ENCODE measurements around the gene MEX3D.
A peak's percentile ranks its signal among the peaks of the same experiment; 100 is the strongest.

Gene MEX3D

DNA sequence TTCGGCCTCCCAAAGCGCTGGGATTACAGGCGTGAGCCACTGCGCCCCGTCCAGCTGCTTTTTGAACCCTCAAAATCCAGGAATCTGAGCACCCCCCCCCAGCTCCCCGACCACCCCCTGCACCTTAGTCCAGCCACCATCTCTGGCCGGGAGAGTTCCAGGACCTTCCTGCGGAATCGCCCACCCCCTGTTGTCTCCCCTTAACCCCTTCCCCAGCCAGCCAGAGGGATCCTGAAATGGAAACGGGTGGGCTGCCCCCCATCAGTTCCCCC is 25.3 kb upstream of the MEX3D start:
- DNase-seq (ENCODE audit: low read depth in 2 of 2): no peak

DNA sequence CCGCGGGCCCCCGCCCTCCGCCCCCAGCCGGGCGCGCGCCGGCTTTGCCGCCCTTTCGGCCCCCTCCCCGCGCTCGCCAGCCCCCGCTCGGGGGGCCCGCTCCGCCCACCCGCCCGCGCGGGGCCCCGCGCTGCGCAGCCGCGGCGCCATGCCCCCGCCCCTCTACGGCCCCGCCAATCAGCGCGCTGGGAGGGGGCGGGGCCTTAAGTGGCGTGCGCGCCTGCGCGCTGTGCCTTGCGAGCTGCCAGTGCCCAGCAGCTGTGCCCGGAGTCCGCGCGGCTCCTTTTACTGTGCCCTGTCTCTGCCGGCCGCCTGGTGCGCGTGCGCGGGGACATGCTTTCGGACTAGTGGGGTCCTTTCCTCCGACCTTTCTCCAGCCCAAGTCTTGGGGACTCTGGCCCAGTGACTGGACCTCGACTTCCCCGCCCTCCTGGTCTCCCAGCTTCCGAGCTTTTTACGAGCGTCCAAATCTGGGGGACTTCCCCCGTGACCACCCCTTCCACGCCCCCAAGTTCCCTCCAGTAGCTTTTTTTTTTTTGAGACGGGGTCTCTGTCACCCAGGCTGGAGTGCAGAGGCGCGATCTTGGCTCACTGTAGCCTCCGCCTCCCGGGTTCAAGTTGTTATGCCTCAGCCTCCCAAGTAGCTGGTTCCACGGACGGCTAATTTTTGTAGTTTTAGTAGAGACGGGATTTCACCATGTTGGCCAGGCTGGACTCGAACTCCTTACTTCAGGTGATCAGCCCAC is 24.8 kb upstream of the MEX3D start, which contains the start of gene MBD3:
TSS of gene MBD3 (minus strand) at position 111 of the 746 bp plus-strand sequence. CDS start 234 bp downstream, outside the sequence.
- peak; percentile 77 to 79 for DNase-seq (ENCODE audit: low read depth in 2 of 2)

DNA sequence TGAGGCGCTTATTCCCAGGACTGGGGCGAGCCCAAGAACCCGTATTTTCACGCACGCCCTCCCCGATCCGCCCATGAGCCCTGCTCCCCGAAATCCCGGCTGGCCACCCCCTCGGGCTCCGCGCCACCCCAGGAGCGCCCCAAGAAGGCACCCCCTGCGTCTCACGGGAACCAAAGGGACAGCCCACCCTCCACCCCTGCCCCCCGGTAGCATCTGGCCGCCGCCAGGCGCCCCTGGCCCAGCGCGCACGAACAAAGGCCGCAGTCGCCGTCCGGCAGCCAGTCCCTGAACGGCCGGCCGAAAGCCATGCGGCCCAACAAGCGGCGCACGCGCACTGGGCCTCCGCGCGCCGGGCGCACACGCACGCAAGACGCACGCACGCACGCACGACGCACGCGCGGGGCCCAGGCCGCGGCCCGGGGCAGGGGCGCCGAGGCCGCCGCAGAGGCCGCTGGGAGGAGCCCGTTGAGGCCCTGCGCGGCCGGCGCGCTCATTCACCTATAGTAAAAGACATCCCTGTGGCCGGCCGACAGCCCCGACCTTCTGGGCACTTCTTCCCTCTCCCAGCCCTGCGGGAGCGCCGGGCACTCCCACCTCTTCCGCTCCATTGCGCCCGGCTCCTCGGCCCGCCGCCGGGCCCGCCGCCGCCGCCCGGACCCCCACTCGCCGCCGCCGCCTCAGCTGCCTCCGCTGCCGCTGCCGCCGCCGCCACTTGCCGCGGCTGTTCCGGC is 24.1 kb upstream of the MEX3D start:
- DNase-seq (ENCODE audit: low read depth in 2 of 2): peak; percentile 57 to 61

DNA sequence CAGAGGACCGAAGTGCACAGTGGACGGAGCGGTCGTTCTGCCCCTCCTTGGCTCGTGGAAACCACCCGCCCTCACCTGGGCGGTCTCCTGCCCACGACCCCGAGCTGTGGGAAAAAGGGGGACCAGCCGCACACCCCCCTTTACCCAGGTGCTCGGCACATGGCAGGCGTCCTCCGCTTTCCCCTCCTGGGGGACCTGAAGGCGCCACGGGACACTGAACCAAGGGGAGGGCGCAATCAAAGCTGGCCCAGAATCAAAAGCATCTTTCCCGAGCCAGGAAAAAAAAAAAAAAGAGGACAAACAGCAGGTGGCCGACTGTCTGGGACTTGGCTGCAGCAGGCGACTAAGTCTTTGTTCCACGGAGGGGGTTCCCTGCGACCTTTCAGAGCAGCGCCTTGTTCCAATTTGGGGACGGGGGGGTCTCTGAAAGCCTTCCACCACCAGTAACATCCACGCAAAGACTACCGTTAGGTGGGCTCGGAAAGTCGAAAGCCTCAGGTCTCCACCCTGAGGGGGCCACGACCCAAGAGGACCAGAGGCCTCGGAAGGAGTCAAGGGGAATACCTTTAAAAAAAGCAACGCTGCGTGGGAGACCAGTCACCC is 23.4 kb upstream of the MEX3D start:
- DNase-seq (ENCODE audit: low read depth in 2 of 2): no peak

DNA sequence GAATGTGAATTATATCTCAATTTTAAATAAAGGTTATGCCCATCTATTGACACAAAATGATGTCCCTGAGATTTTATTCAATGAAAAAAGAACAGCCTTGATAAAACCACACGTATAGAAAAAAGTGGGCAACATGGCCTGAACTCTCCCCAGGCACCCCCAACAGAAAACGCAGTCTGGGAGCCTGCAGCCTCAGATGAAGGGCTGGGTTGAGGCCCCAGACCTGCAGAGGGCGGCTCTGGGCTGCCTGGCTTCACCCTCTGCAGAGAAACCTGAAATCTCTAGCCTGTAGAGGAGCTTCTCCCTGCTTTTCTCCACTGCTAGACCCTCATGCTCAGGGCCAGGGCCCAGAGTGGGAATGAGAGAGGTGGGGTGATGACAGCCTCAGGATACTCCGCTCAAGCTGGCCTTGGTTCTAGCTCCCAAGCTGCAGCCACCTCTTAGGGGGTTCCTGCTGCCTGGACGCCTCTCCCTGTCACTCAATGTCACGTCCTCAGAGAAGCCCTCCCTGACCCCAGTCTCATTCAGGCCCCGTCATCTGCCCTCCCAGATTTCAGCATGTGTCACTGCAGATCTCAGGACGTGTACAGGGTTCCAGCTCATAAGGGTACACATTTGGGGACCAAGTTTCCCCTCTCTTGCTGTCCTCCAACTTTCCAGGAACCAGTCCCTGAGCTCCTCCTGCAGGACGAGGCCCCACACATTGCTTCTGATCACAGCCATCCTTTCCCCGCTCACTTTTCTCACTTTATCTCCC is 22.7 kb upstream of the MEX3D start:
- DNase-seq (ENCODE audit: low read depth in 2 of 2): no peak

DNA sequence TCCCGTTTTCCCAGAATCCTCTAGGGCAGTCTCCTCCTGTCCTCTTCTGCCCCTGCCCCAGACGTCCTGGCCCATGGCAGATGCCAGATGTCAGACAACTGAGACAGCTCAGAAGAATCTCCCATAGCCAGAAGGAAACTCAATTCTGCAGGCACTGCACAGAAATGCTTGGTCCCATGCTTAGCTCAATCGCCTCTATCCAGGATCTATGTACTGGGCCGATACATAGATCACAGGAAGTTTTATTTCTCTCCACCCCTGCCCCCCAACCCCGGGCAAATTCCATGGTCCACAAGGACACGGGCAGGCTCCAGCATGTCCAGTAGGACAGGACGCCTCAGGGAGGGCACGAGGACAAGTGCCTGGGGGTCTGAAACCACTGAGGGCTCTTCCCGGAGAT is 19.7 kb upstream of the MEX3D start:
- no peak for DNase-seq (ENCODE audit: low read depth in 2 of 2)

DNA sequence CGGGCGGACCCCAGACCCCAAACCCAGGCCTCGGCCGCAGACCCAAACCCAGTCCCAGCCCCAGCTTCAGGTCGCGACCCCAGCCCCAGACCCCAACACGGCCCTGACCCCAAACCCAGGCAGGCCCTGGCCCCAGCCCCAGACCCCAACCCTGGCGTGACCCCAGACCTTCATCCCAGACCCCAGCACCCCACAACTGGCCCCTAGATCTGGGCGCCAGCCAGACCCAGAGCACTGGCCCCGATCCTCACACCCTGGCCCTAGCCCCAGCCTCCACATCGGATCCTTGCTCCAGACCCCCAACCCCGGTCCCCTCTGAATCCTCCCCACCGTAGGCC is 17.1 kb upstream of the MEX3D start:
- no peak for DNase-seq (ENCODE audit: low read depth in 2 of 2)

DNA sequence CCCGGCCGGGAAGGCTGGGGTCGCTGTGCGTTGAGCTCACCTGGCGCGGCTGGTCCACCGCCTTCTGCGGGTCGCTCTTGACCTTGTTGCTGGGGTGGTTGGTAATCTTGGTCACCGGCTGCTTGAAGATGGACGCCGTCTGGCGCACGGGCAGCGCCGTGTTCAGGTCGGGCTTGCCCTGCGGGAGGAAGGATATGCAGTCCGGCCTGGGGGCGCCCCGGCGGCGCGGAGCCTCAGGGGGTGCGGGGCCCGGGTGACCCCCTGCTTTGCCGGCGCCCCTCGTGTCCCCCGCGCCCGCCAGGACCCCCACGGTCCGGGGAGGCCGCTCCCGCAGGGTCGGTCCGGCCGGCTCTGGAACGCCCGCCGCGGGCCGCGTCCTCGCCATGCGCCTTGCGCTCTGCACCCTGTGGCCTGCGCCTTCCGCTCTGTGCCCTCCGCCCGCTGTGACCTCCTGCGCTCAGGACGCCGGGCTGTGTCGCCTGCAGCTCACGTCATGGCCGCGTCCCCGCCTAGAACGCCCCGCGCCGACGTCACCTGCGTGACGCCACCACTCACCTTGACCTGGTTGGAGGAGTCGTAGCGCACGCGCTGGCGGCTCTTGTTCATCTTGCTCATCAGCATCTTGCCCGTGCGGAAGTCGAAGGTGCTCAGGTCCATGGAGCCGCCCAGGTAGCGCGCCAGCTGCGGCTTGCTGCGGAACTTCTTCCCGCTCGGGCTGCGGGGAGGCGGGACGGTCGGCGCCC is 16.5 kb upstream of the MEX3D start:
- DNase-seq (ENCODE audit: low read depth in 2 of 2): no peak

DNA sequence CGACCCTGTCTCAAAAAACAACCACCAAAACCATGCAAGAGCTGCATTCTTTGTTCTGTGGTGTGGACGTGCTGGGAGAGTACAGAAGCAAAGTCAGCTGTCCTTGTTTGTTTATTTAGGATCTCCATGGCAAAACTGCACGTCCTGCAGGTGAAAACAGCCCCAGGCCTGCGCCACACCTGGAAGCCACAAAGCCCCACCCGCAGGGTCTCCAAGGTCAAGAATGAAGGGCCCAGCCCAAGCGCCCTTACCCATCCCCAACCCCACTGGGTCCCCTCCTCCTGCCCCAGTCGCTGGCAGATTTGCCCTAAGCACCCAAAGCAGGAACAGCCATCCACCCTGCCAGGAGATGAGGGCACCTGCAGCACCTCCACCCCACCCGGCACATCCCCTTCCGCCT is 14.1 kb upstream of the MEX3D start:
- DNase-seq (ENCODE audit: low read depth in 2 of 2): no peak

DNA sequence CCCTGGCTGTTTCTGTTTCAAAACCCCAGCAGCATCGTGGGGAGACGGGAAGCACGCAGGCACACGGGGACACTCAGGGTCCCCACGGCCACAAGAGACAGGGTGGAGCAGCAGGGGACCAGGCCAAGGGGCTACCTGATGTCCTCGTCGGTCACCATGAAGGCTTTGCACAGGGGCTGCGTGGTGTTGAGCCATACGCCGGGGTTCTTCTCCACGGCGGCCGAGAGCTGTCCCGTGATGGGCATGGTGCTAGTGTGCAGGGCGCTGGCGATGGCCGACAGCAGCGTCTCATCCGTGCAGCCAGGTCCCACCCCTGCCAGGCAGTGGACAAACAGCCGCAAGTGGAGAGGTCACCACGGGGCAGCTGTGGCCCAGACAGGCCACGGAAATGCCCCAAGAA is 12.8 kb upstream of the MEX3D start:
- no peak for DNase-seq (ENCODE audit: low read depth in 2 of 2)

DNA sequence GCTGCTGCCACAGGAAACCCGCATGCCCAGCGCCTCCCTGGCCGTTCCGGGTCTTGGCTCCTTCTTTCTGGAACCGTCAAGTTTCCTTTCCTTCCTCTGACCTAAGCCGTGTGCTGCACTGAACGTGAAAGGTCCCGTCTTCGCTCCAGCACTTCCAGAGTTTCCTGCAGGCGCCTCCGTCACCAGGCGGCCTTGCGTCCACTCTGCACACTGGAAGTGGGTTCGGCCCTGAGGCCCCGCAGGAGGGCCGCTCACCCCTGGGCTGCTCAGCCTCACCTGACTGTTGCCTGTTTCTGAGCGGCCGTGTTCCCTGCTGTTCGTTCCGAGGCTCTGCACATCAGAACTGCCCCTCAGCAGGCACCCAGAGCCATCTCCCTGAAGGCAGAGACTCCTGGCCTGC is 12.3 kb upstream of the MEX3D start:
- no peak for DNase-seq (ENCODE audit: low read depth in 2 of 2)

DNA sequence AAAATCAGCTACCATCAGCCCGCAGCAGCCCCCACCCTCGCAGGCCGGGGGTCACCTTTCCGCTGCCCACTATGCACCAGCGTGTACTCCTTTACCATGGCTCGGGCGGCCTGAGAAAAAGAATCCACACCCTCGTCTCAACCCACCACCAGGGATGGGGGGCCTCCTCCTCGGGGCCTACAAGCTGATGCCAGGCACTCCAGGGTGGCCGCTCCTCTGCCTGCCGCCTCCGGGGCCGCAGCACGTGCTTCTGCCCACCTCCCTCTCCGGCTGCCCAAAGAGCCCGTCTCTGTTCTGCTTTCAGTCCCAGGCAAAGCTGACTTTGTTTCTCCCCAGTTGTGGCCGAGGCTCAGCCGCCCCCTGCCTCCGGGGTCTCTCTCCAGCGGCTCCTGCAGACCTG is 11.1 kb upstream of the MEX3D start:
- DNase-seq (ENCODE audit: low read depth in 2 of 2): no peak

DNA sequence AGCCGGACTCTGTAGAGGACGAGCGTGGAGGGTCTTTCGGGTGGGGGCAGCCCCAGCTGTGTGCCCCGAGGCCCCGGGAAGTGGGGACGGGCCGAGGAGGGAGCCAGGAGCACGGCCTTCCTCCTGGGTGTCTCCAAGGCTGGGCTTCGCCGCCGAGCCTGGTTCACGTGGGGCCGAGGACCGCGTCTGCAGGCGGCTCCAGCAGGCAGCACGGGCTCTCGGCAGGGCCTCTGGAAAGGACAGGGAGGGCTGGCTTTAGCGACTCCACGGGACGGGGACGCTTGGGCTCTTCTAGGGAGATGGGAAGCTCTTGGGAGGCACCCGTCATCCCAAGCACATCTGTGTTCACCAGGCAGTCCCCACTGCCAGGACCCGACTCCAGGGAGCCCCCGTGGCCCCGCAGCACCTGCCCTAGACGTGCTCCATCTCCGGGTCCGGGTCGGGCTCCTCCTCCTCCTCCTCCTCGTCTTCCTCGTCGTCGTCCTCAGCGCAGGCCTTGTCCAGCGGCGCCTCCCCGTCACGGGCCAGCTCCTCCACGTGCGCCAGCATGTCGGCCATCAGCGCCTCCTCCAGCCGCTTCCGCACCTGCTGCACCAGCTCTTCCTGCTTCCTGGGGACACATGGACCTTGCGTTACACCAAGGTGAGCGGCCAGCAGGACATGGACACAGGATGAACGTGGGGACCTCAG is 9.9 kb upstream of the MEX3D start:
- DNase-seq (ENCODE audit: low read depth in 2 of 2): no peak

DNA sequence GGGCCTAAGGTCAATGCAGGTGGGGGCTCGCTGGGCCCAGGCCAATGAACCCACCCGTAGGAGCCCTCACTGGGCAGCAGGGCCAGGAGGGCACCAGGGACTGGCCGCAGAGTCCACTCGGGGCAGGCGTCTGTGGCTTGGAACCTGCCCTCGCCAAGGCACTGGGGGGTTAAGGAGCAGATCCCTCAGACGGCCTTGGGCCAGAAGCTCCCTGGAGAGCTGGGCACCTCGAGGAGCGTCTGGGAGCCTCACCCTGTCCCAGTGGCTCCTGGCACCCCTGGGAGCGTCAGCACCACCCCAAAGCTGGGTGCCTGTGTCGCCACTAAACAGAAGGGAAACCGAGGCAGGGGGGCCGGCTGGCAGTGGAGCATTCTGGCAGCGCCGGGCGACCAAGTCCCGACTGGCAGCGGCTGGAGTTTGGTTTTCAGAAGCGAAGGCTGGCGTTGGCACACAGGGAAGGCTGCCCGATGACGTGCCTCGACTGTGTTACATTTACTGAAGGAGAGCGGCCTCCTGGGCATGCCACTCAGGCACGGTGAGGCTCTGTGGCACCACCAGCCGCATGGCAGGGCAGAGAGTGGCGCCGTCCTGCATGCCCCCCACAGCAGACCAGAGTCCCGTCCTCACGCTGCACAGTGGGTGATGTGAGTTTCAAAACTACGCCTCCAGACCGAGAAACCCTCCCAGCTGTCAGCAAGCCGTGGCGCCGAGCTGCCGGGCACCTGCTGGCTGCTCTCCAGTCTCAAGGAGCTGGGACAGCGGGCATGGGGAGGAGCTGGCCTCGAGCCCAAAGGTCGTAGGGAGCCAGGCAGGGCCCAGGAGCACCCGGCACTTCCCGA is 9.2 kb upstream of the MEX3D start:
- DNase-seq (ENCODE audit: low read depth in 2 of 2): no peak

DNA sequence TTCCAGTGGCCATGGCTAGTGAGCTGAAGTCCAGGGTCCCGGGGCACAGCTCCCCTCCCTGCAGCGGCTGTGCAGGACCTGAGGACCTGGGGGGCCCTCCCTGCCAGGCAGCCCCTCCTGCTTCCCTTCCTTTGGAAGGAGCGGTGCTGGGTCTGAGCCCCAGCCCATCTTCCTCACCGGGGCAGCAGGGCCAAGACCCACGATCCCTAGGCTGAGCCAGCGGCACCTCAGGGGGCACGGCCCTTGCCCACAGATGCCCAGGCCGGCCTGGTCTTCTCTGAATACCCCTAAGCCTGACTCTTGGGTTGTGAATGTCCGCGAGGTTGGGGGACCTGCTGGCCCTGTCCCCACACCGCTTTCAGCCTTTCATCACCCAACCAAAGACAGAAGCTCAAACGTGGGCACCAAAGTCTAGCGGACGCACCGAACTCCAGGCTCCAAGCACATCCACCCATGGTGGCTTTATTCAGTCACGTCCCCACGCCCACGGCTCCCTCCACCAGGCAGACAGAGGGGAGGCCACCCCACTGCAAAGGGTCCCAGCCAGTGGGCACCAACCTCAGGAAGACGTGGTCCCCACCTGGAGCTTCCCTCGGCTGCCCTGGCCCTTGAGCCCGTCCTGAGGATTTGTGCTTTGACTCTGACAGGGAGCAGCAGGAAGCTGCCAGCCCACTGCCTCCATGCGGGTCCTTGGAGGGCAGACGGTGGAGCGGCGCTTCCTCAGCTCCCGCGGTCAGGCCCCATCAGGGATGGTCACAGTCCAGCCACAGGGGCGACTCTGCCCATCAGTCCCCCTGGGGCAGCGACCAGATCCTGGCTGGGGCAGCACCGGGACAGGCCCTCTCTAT is 8.3 kb upstream of the MEX3D start:
- no peak for DNase-seq (ENCODE audit: low read depth in 2 of 2)

DNA sequence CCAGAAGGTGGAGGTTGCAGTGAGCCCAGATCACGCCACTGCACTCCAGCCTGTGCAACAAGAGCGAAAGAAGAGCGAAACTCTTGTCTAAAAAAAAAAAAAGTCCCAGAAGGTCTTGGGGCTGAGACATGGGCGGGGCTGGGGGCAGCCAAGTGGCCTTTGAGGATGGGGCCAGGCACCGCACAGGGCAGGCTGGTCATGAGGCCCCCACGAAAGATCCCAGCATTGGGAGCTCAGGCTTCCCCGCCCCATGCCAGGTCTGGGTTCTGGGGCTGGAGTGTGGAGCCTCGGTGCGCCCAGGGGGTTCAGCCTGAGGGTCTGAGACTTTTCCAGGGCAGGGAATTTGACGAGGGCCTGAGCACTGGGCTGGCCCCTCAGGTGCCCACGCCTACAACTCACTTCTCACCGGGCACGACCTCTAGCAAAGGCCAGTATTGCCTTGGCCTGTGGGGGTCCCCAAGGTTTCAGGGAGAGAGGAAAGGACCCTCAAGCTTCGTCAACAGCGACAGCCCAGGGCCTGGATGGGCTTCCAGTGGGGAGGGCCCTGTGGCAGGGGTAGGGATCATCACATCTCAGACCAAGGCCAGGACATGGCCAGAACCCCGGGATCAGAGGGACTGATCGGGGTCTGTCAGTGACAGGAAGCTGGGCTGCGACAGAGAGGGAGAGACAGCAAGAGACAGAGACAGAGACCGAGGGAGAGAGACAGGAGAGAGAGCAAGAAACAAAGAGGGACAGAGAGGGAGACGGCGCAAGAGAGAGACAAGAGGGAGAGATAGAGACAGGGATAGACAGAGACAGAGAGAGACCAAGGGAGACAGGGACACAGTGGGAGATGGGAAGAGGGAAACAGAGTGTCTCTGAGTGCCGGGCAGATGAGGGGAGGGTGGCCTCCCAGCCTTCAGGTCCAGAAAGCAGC is 7.5 kb upstream of the MEX3D start:
- no peak for DNase-seq (ENCODE audit: low read depth in 2 of 2)

DNA sequence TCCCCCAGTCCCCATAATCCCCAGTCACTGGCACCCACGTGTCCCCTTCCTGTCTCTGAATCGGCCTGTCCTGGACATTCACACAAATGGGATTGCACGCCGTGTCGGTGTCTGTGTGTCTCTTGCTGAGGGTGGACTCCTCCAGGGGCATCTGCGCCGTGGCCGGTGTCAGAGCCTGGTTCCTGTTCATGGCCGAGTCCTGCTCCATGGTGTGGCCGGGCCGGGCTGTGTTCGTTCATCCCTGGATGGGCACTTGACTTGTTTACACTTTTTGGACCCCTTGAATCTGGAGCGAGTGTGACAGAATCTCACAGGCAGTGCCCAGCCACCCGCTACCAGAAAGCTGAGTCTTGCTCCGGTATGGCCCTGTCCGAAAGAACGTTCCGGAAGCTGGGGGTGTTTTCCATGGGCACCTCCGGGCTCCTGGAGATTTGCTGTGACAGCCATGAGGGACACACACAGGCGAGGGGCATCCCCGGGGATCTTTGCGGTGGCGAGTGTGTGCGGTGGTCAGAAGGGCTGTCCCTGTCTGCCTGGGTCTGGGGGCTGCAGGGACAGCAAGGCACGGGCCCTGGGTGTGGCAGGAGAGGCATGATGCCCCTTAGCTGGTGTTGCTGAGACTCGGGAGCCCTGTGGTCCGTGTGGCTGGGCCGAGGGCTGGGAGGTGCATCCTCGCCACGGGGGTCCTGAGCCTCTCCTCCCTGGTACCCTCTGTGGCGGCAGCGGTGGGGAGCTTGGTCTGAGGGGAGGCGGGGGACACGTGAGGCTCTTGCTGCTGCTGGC is 6.4 kb upstream of the MEX3D start:
- no peak for DNase-seq (ENCODE audit: low read depth in 2 of 2)

DNA sequence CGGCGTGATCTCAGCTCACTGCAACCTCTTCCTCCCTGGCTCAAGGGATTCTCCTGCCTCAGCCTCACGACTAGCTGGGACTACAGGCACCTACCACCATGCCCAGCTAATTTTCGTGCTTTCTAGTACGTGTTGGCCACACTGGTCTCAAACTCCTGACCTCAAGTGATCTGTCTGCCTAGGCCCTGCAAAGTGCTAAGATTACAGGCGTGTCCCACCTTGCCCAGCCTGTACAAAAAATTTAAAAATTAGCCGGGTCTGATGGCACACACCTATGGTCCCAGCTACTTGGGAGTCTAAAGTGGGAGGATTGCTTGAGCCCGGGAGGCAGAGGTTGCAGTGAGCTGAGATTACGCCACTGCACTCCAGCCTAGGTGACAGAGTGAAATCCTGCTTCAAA is 4.7 kb upstream of the MEX3D start:
- no peak for DNase-seq (ENCODE audit: low read depth in 2 of 2)

All from stimulated activated CD4-positive, alpha-beta T cell treated with anti-CD3 and anti-CD28 coated beads, Interleukin-1b, Interleukin-23, amount 100 ng/mL, for 1 hour (primary cell).